ENCODE data around the gene RPL36.

RPL36 gene

DNA sequence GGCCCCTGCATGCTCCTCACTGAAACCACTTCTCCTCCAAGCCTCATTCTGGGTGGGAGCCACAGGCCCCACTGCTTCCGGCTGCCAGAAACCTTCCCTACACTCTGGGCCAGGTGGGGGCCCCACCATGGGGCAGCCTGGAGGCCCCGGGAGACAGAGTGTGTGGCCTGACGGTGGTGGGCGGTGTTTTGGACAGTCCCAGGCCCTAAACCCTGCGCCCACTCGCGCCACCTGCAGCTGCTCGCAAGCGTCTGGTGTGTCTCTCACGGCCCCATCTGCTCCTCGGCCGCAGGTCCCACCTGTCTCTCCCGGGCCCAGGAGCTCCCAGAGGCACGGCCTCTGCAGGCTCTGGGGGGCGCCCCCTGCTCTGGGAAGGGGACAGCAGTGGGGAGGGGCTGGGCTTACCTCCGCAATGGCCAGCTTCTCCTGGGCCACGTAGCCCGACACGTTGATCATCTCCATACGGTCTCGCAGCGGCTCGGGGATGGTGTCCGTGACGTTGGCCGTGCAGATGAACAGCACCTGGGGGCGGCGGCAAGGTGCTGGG, 5.6 kb downstream of the RPL36 start:
- H3K36me3 ChIP-seq: peaks cover 61 to 96% (median 92%) of the 10 kb centered on the region in 3 donors
- no peaks in the 10 kb centered on the region for H3K9me3 ChIP-seq
- peaks cover 0 to 29% (median 9%) of the 10 kb centered on the region in 4 donors for H3K4me1 ChIP-seq
- no peak overlapping the region for H3K4me3 ChIP-seq
- H3K27ac ChIP-seq: no peak overlapping the region
- intact Hi-C loops (cut with DNase I; ENCODE audit: low total_unique reads): loop anchor here (10.0 kb wide), 1 partner anchor 71 kb away; the partner anchor contains the start of genes SAFB and SAFB2
- no peak for DNase-seq
- H3K27me3 ChIP-seq: no peaks in the 10 kb centered on the region
- no peak for TF ChIP-seq CTCF (IDR thresholded peaks at IDR 0.05)

- peaks cover 0 to 22% (median 6%) of the 10 kb centered on the region in 4 donors for H3K4me1 ChIP-seq
- intact Hi-C loops (cut with DNase I; ENCODE audit: low total_unique reads): loop anchor here (10.0 kb wide), 1 partner anchor 72 kb away; the partner anchor contains the start of genes SAFB and SAFB2
- TF ChIP-seq CTCF (IDR thresholded peaks at IDR 0.05): no peak
- peaks cover 61 to 99% (median 98%) of the 10 kb centered on the region in 3 donors for H3K36me3 ChIP-seq
- DNase-seq: no peak
- no peak overlapping the region for H3K27ac ChIP-seq
- no peaks in the 10 kb centered on the region for H3K9me3 ChIP-seq
- H3K4me3 ChIP-seq: no peak overlapping the region
- no peaks in the 10 kb centered on the region for H3K27me3 ChIP-seq
Measured at GRCh38 chr19:5696196-5697021, 6.3 kb downstream of the RPL36 start.

GRCh38 chr19:5697022-5697889, 7.2 kb downstream of the RPL36 start:
- DNase-seq: no peak
- intact Hi-C loops (cut with DNase I; ENCODE audit: low total_unique reads): loop anchor here (10.0 kb wide), 1 partner anchor 72 kb away; the partner anchor contains the start of genes SAFB and SAFB2
- Histone ChIP-seq H3K4me3 (no peak overlapping the region), H3K9me3 (no peaks in the 10 kb centered on the region), H3K27me3 (no peaks in the 10 kb centered on the region), H3K27ac (no peak overlapping the region), H3K4me1 (peaks cover 0 to 14% (median 0%) of the 10 kb centered on the region in 4 donors), H3K36me3 (peaks cover 61 to 100% (median 97%) of the 10 kb centered on the region in 3 donors)
- TF ChIP-seq CTCF (IDR thresholded peaks at IDR 0.05): no peak

DNA sequence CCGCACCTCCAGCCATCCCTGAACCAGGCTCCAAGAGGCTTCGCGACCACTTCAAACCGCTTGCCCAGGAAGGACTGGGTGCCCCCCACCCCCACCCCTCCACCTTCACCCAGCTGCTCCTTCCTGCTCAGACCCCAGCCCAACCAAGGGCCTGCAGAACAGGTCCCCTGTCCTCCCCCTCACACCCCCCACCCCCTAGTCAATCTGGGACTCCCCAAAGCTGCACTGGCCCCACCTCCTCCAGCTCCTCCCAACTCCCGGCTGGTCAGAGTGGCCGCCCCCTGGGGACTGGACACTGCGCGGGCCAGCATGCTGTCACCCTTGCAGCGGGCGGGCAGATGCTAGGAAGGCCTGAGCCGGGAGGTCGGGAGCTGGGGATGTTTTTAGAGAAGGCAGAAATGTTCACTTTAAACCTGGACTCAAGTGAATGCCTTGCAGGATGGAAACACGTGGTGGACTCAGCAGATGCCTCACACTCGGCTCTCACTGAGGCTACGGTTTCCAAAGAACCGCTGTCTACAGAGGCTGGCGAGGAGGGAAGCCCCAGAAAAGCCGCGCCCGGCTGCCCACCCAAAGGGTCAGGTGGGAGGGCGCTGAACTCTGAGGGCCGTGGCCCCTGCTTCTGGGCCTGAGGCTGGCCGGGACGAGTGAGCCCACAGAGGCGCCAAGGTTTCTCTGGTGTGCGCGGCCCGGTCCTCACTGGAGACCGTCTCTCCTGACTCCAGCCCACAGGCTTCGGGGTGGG, 8.0 kb downstream of the RPL36 start:
- Histone ChIP-seq H3K9me3 (no peaks in the 10 kb centered on the region), H3K36me3 (peaks cover 60 to 93% (median 91%) of the 10 kb centered on the region in 3 donors), H3K27me3 (no peaks in the 10 kb centered on the region), H3K4me1 (peaks cover 0 to 8% (median 0%) of the 10 kb centered on the region in 4 donors), H3K27ac (no peak overlapping the region), H3K4me3 (no peak overlapping the region)
- TF ChIP-seq CTCF (IDR thresholded peaks at IDR 0.05): no peak
- DNase-seq: no peak
- intact Hi-C loops (cut with DNase I; ENCODE audit: low total_unique reads): loop anchor here (10.0 kb wide), 1 partner anchor 73 kb away; the partner anchor contains the start of genes SAFB and SAFB2
